Measurements from ENCODE around the gene FMN1.

DNA sequence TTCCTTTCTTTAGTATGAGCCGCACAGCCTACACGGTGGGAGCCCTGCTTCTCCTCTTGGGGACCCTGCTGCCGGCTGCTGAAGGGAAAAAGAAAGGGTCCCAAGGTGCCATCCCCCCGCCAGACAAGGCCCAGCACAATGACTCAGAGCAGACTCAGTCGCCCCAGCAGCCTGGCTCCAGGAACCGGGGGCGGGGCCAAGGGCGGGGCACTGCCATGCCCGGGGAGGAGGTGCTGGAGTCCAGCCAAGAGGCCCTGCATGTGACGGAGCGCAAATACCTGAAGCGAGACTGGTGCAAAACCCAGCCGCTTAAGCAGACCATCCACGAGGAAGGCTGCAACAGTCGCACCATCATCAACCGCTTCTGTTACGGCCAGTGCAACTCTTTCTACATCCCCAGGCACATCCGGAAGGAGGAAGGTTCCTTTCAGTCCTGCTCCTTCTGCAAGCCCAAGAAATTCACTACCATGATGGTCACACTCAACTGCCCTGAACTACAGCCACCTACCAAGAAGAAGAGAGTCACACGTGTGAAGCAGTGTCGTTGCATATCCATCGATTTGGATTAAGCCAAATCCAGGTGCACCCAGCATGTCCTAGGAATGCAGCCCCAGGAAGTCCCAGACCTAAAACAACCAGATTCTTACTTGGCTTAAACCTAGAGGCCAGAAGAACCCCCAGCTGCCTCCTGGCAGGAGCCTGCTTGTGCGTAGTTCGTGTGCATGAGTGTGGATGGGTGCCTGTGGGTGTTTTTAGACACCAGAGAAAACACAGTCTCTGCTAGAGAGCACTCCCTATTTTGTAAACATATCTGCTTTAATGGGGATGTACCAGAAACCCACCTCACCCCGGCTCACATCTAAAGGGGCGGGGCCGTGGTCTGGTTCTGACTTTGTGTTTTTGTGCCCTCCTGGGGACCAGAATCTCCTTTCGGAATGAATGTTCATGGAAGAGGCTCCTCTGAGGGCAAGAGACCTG, 463.5 kb downstream of the FMN1 start:
- no peak for TF ChIP-seq SP1 (IDR thresholded peaks at IDR 0.05; ENCODE audit: low read depth, low read length)
- no peak for TF ChIP-seq RXRA (IDR thresholded peaks at IDR 0.05; ENCODE audit: insufficient read depth, low read depth, low read length)
- no peak for TF ChIP-seq EGR1 (IDR thresholded peaks at IDR 0.05; ENCODE audit: borderline replicate concordance, low read depth, low read length)
- no peak for TF ChIP-seq POLR2AphosphoS5 (IDR thresholded peaks at IDR 0.05; ENCODE audit: low read depth, low read length)
- TF ChIP-seq CBX5 (IDR thresholded peaks at IDR 0.05; ENCODE audit: low read depth, low read length), result no peak
- no peak for TF ChIP-seq PHF8 (conservative IDR thresholded peaks at IDR 0.05; ENCODE audit: low read depth, low read length)
- no peak; the same call in 1 of the 2 replicates for TF ChIP-seq GABPA (IDR thresholded peaks at IDR 0.05; ENCODE audit: borderline replicate concordance, insufficient read depth, low read length)
- TF ChIP-seq, protein P1, sequence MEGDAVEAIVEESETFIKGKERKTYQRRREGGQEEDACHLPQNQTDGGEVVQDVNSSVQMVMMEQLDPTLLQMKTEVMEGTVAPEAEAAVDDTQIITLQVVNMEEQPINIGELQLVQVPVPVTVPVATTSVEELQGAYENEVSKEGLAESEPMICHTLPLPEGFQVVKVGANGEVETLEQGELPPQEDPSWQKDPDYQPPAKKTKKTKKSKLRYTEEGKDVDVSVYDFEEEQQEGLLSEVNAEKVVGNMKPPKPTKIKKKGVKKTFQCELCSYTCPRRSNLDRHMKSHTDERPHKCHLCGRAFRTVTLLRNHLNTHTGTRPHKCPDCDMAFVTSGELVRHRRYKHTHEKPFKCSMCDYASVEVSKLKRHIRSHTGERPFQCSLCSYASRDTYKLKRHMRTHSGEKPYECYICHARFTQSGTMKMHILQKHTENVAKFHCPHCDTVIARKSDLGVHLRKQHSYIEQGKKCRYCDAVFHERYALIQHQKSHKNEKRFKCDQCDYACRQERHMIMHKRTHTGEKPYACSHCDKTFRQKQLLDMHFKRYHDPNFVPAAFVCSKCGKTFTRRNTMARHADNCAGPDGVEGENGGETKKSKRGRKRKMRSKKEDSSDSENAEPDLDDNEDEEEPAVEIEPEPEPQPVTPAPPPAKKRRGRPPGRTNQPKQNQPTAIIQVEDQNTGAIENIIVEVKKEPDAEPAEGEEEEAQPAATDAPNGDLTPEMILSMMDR (IDR thresholded peaks at IDR 0.05; ENCODE audit: control extremely low read depth in 1 of 3, insufficient read depth in 1 of 3, low read depth in 1 of 3, low read length in 3 of 3), result no peak
- TF ChIP-seq EZH2 (IDR thresholded peaks at IDR 0.05; ENCODE audit: low read depth, low read length, severe bottlenecking), result no peak
- no peak for TF ChIP-seq YY1 (IDR thresholded peaks at IDR 0.05; ENCODE audit: low read depth, low read length)
- TF ChIP-seq POLR2A (IDR thresholded peaks at IDR 0.05; ENCODE audit: control extremely low read depth in 1 of 2, low read depth in 2 of 2, low read length in 2 of 2), result no peak
- no peak for TF ChIP-seq SP2 (IDR thresholded peaks at IDR 0.05; ENCODE audit: low read length)
